ENCODE measurements around the gene DLAT. TPM values are rescaled to one million over a fixed set of nuclear protein-coding genes. Genes with fewer than 3 reads are reported as not detected.
A peak's percentile ranks its signal among the peaks of the same experiment; 100 is the strongest.

DLAT gene
- polyA plus RNA-seq, 2 of the 4 experiments (the other 2 are of a cell fraction): 32.5 to 42.8 TPM

DNA sequence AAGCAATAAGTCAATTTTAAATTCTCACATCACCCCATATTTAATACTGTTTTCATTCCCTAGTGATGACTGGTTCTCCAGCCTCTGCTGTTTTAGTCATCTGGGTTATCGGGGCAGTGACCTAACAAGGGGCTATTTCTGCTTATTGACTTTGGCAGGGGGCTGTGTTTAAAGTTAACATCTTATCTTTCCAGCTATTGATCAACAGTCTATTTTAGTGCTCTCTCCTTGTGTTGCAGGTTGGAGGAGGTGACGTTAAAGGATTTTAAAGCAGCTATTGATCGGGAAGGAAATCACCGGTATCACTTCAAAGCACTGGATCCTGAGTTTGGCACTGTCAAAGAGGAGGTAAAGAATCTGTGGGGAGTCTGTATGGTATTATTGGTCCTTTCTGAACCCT lies 7.7 kb upstream of the DLAT start:
- 85% methylated on average over 4 of the region's 4 CpGs for WGBS (ENCODE audit: missing lambda C conversion rate)
- ChIA-PET POLR2A (no interaction called here), CTCF (interaction anchor here (1.6 kb wide), 1 partner anchor 21 kb away, joined by 4 read pairs; no protein-coding TSS in a partner anchor)
- H3K4me1 ChIP-seq: peaks cover 5% of the 10 kb centered on the region; the same call in 2 of the 3 replicates
- no peaks in the 10 kb centered on the region for H3K9me3 ChIP-seq
- no peak overlapping the region for H3K27ac ChIP-seq
- H3K4me2 ChIP-seq: no peak overlapping the region
- ATAC-seq (no peak), DNase-seq (ENCODE audit: low read depth in 1 of 2, low spot score in 1 of 2) (no peak), FAIRE-seq (no peak)
- no peak overlapping the region for H3K4me3 ChIP-seq
- no peak for TF ChIP-seq MAX (IDR thresholded peaks at IDR 0.05)
- no peak for TF ChIP-seq KDM5A (IDR thresholded peaks at IDR 0.05)
- no peak for TF ChIP-seq HOXB5 (CRISPR knock-in tag; IDR thresholded peaks at IDR 0.05)
- TF ChIP-seq SMC3 (IDR thresholded peaks at IDR 0.05): no peak
- no peak for TF ChIP-seq EHF (CRISPR knock-in tag; IDR thresholded peaks at IDR 0.05)
- TF ChIP-seq RNF2 (IDR thresholded peaks at IDR 0.05; ENCODE audit: borderline replicate concordance, low read depth): no peak
- no peak for TF ChIP-seq FOXS1 (CRISPR knock-in tag; IDR thresholded peaks at IDR 0.05)
- TF ChIP-seq, protein P1, sequence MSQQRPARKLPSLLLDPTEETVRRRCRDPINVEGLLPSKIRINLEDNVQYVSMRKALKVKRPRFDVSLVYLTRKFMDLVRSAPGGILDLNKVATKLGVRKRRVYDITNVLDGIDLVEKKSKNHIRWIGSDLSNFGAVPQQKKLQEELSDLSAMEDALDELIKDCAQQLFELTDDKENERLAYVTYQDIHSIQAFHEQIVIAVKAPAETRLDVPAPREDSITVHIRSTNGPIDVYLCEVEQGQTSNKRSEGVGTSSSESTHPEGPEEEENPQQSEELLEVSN (IDR thresholded peaks at IDR 0.05; ENCODE audit: borderline replicate concordance, low read depth): no peak

DNA sequence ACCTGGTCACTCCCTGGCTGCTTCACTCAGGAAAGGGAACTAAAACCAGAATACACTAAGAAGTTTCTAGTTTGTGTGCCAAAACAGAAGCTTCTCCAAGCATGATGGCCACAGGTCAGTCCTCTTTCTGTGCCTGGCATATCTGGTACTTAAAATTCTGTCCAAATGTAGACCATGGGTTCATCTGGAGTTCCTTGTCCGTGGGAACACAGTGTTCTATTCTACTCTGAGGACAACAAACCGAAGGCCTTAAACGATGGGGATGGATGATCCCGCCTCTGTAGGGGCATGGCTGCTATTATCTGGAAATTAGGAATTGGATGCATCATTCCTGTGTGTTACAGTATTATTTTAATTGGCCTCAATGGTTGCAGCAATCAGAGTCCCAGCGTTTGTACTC lies 6.1 kb upstream of the DLAT start:
- H3K4me3 ChIP-seq: no peak overlapping the region
- H3K4me2 ChIP-seq: no peak overlapping the region
- FAIRE-seq (no peak), ATAC-seq (no peak), DNase-seq (ENCODE audit: low read depth in 1 of 2, low spot score in 1 of 2) (no peak)
- ChIA-PET POLR2A (no interaction called here), CTCF (no interaction called here)
- no peaks in the 10 kb centered on the region for H3K9me3 ChIP-seq
- WGBS (ENCODE audit: missing lambda C conversion rate): 80% methylated on average over 5 of the region's 5 CpGs
- peaks cover 3% of the 10 kb centered on the region; the same call in 2 of the 3 replicates for H3K4me1 ChIP-seq
- TF ChIP-seq MYC (IDR thresholded peaks at IDR 0.05; ENCODE audit: borderline replicate concordance, low read length): no peak
- no peak for TF ChIP-seq FOXS1 (CRISPR knock-in tag; IDR thresholded peaks at IDR 0.05)
- TF ChIP-seq EHMT2 (IDR thresholded peaks at IDR 0.05; ENCODE audit: low read depth): no peak
- TF ChIP-seq KDM1A (IDR thresholded peaks at IDR 0.05; ENCODE audit: low read depth): no peak
- no peak for TF ChIP-seq HEYL (CRISPR knock-in tag; IDR thresholded peaks at IDR 0.05)
- TF ChIP-seq, protein P2, sequence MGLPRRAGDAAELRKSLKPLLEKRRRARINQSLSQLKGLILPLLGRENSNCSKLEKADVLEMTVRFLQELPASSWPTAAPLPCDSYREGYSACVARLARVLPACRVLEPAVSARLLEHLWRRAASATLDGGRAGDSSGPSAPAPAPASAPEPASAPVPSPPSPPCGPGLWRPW (IDR thresholded peaks at IDR 0.05): no peak
- TF ChIP-seq CHD2 (IDR thresholded peaks at IDR 0.05; ENCODE audit: low read length, partially characterized antibody): no peak
- TF ChIP-seq JUNB (IDR thresholded peaks at IDR 0.05): no peak
- no peak for TF ChIP-seq POLR2A (IDR thresholded peaks at IDR 0.05; ENCODE audit: low read length)
- TF ChIP-seq RFX5 (IDR thresholded peaks at IDR 0.05): no peak
- no peak for TF ChIP-seq ZSCAN20 (CRISPR knock-in tag; IDR thresholded peaks at IDR 0.05)
- no peak for TF ChIP-seq RAD21 (conservative IDR thresholded peaks at IDR 0.05 in 1 of 2, IDR thresholded peaks at IDR 0.05 in 1 of 2)
- no peak for TF ChIP-seq NR3C1 (IDR thresholded peaks at IDR 0.05)
- TF ChIP-seq TP53 (CRISPR knock-in tag; IDR thresholded peaks at IDR 0.05): no peak
- TF ChIP-seq, protein P1 (IDR thresholded peaks at IDR 0.05; ENCODE audit: borderline replicate concordance, low read depth): no peak
- TF ChIP-seq MAFK (IDR thresholded peaks at IDR 0.05; ENCODE audit: partially characterized antibody): no peak
- no peak for TF ChIP-seq CEBPB (IDR thresholded peaks at IDR 0.05)
- H3K27ac ChIP-seq: no peak overlapping the region

DNA sequence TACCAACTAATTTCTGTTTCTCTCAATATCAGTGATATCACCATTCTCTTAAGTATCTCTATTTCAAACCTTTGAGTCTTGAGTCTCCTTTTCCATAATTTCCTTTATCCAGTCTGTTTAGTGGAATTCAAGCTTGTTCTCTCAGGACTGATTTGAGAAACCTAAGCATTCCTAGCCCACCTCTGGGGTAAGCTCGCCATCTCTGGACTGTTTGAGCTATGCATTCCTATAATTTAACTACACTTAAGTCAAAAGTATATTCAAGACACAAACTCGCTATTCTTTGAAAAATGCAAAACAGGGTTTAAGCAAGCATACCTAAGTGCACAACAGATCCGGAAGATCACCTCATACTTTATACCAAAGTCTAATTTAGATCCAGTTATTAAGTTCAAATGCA lies 2.1 kb upstream of the DLAT start:
- ATAC-seq (no peak), FAIRE-seq (no peak), DNase-seq (ENCODE audit: low read depth in 1 of 2, low spot score in 1 of 2) (peak in 1 of 2 experiments; percentile 10)
- ChIA-PET POLR2A (no interaction called here), CTCF (no interaction called here)
- H3K9me3 ChIP-seq: no peaks in the 10 kb centered on the region
- WGBS (ENCODE audit: missing lambda C conversion rate): 92% methylated on average over 3 of the region's 3 CpGs
- H3K4me2 ChIP-seq: no peak overlapping the region
- no peak overlapping the region for H3K4me3 ChIP-seq
- peaks cover 5% of the 10 kb centered on the region; the same call in 2 of the 3 replicates for H3K4me1 ChIP-seq
- H3K27ac ChIP-seq: no peak overlapping the region
- TF ChIP-seq MAFK (IDR thresholded peaks at IDR 0.05; ENCODE audit: partially characterized antibody) (no peak), NPAS2 (CRISPR knock-in tag; IDR thresholded peaks at IDR 0.05; ENCODE audit: borderline replicate concordance) (no peak), JUNB (IDR thresholded peaks at IDR 0.05) (no peak), ESRRA (IDR thresholded peaks at IDR 0.05; ENCODE audit: borderline replicate concordance, low read length) (no peak), PHF8 (IDR thresholded peaks at IDR 0.05; ENCODE audit: borderline replicate concordance, low read depth) (no peak), CEBPB (IDR thresholded peaks at IDR 0.05) (no peak), CHD2 (IDR thresholded peaks at IDR 0.05; ENCODE audit: low read length, partially characterized antibody) (no peak), HDAC2 (IDR thresholded peaks at IDR 0.05) (no peak), PBX3 (IDR thresholded peaks at IDR 0.05) (no peak), FOSB (CRISPR knock-in tag; IDR thresholded peaks at IDR 0.05) (no peak), RFX5 (IDR thresholded peaks at IDR 0.05) (no peak), MAZ (IDR thresholded peaks at IDR 0.05; ENCODE audit: borderline replicate concordance, low read depth, low read length) (no peak)

Measured in A549 (cell line).